H9 (cell line): ENCODE data around the gene NACC2. TPM values are rescaled to one million over a fixed set of nuclear protein-coding genes. Genes with fewer than 3 reads are reported as not detected.
A peak's percentile ranks its signal among the peaks of the same experiment; 100 is the strongest.

Experiments used
- DNase-seq: peaks from one replicate; pipeline ENCODE4 v3.0.0-alpha.2; 2017
- H2AFZ ChIP-seq: one replicate; pipeline ENCODE4 v1.6.1; 2013; ENCODE audit warnings: mild to moderate bottlenecking, low read length, control low read depth, moderate library complexity
- H2AK5ac ChIP-seq: 2 replicates; pipeline ENCODE4 v1.6.1; 2013; ENCODE audit warnings: low read length, control low read depth, mixed read lengths; ENCODE audit not compliant: insufficient read length
- H2BK120ac ChIP-seq: one replicate; pipeline ENCODE4 v1.6.1; 2013; ENCODE audit warnings: low read depth, mild to moderate bottlenecking, low read length, control low read depth, inconsistent platforms; ENCODE audit not compliant: poor library complexity, severe bottlenecking
- H2BK12ac ChIP-seq: 2 replicates; pipeline ENCODE4 v1.6.1; 2013; ENCODE audit warnings: low read length, control low read depth, mixed read lengths, low read depth; ENCODE audit not compliant: insufficient read length
- H2BK15ac ChIP-seq: 2 replicates; pipeline ENCODE4 v1.6.1; 2013; ENCODE audit warnings: low read depth, low read length, control low read depth
- H2BK20ac ChIP-seq: one replicate; pipeline ENCODE4 v1.6.1; 2013; ENCODE audit warnings: low read depth, mild to moderate bottlenecking, low read length, control low read depth, inconsistent platforms; ENCODE audit not compliant: poor library complexity, severe bottlenecking
- H2BK5ac ChIP-seq: 2 replicates; pipeline ENCODE4 v1.6.1; 2013; ENCODE audit warnings: low read length, control low read depth, mixed read lengths; ENCODE audit not compliant: insufficient read length
- H3K14ac ChIP-seq: 2 replicates; pipeline ENCODE4 v1.6.1; 2013; ENCODE audit warnings: low read length, control low read depth; ENCODE audit not compliant: insufficient read depth
- H3K18ac ChIP-seq: 2 replicates; pipeline ENCODE4 v1.6.1; 2013; ENCODE audit warnings: low read depth, mild to moderate bottlenecking, mixed read lengths, low read length, control low read depth; ENCODE audit not compliant: insufficient read length
- H3K23ac ChIP-seq: 2 replicates; pipeline ENCODE4 v1.6.1; 2013; ENCODE audit warnings: low read length, control low read depth, mixed read lengths, low read depth; ENCODE audit not compliant: insufficient read length
- H3K23me2 ChIP-seq: 2 replicates; pipeline ENCODE4 v1.6.1; 2013; ENCODE audit warnings: low read depth, mild to moderate bottlenecking, mixed read lengths, low read length, control low read depth; ENCODE audit not compliant: insufficient read length, poor library complexity, severe bottlenecking
- H3K27ac ChIP-seq: 2 replicates; pipeline ENCODE4 v1.5.1; 2013; ENCODE audit warnings: low read length, control low read depth, mixed read lengths, low read depth; ENCODE audit not compliant: insufficient read length
- H3K27me3 ChIP-seq: 2 replicates; pipeline ENCODE4 v1.6.1; 2013; ENCODE audit warnings: low read length, control low read depth, inconsistent platforms; ENCODE audit not compliant: insufficient read depth
- H3K4ac ChIP-seq: 2 replicates; pipeline ENCODE4 v1.6.1; 2013; ENCODE audit warnings: low read depth, mild to moderate bottlenecking, control low read depth, inconsistent platforms, low read length, moderate library complexity
- H3K4me1 ChIP-seq: 2 replicates; pipeline ENCODE4 v1.6.1; 2013; ENCODE audit warnings: low read length, control low read depth, inconsistent platforms; ENCODE audit not compliant: insufficient read depth
- H3K4me2 ChIP-seq: 2 replicates; pipeline ENCODE4 v1.6.1; 2013; ENCODE audit warnings: low read length, control low read depth, mixed read lengths; ENCODE audit not compliant: insufficient read length, insufficient read depth
- H3K56ac ChIP-seq: 2 replicates; pipeline ENCODE4 v1.6.1; 2013; ENCODE audit warnings: low read depth, mild to moderate bottlenecking, mixed read lengths, low read length, control low read depth; ENCODE audit not compliant: insufficient read length
- H3K79me1 ChIP-seq: 2 replicates; pipeline ENCODE4 v1.6.1; 2013; ENCODE audit warnings: low read depth, mild to moderate bottlenecking, moderate library complexity, low read length, control low read depth, inconsistent platforms; ENCODE audit not compliant: insufficient read depth, poor library complexity, severe bottlenecking
- H3K79me2 ChIP-seq: 2 replicates; pipeline ENCODE4 v1.6.1; 2013; ENCODE audit warnings: low read length, control low read depth, inconsistent platforms; ENCODE audit not compliant: insufficient read depth
- H3K9ac ChIP-seq: 2 replicates; pipeline ENCODE4 v1.6.1; 2013; ENCODE audit warnings: low read length, control low read depth, mixed read lengths; ENCODE audit not compliant: insufficient read length; ENCODE audit errors: extremely low read depth
- H3K9me3 ChIP-seq: one replicate; pipeline ENCODE4 v1.6.1; 2013; ENCODE audit warnings: low read depth, low read length, inconsistent platforms; ENCODE audit not compliant: control insufficient read depth
- H3T11ph ChIP-seq: one replicate; pipeline ENCODE4 v1.6.1; 2013; ENCODE audit warnings: mild to moderate bottlenecking, low read length, control low read depth, inconsistent platforms
- H4K20me1 ChIP-seq: one replicate; pipeline ENCODE4 v1.6.1; 2013; ENCODE audit not compliant: control insufficient read depth, insufficient read length, insufficient read depth
- H4K5ac ChIP-seq: 2 replicates; pipeline ENCODE4 v1.6.1; 2013; ENCODE audit warnings: low read depth, mild to moderate bottlenecking, mixed read lengths, low read length, control low read depth; ENCODE audit not compliant: insufficient read length
- H4K8ac ChIP-seq: replicated peaks from 2 replicates; pipeline ENCODE4 v1.6.1; 2013; ENCODE audit warnings: low read length, control low read depth, mixed read lengths, low read depth; ENCODE audit not compliant: insufficient read length
- H4K91ac ChIP-seq: 2 replicates; pipeline ENCODE4 v1.6.1; 2013; ENCODE audit warnings: low read depth, mild to moderate bottlenecking, moderate library complexity, mixed read lengths, low read length, control low read depth; ENCODE audit not compliant: insufficient read length
- H3K27ac Mint-ChIP-seq, 3 experiments: 2 replicates in 2 of 3; 3 replicates in 1 of 3; pipeline ENCODE4 v1.8.0; 2020 to 2021; ENCODE audit warnings: mixed read lengths in 3 of 3, mild to moderate bottlenecking in 1 of 3, moderate library complexity in 1 of 3
- H3K27me3 Mint-ChIP-seq: 2 replicates; pipeline ENCODE4 v1.8.0; 2021; ENCODE audit warnings: low read depth, mild to moderate bottlenecking, moderate library complexity, mixed read lengths
- H3K36me3 Mint-ChIP-seq, 3 experiments: 2 replicates in 2 of 3; 3 replicates in 1 of 3; pipeline ENCODE4 v1.8.0; 2020 to 2021; ENCODE audit warnings: low read depth in 3 of 3, mixed read lengths in 3 of 3; ENCODE audit not compliant: insufficient read depth in 1 of 3
- H3K4me1 Mint-ChIP-seq, 2 experiments: 2 replicates each; pipeline ENCODE4 v1.8.0; 2020; ENCODE audit warnings: mixed read lengths in 2 of 2
- H3K4me3 Mint-ChIP-seq, 2 experiments: 2 replicates in 1 of 2; 3 replicates in 1 of 2; pipeline ENCODE4 v1.8.0; 2020 to 2021; ENCODE audit warnings: mild to moderate bottlenecking in 2 of 2, mixed read lengths in 2 of 2, moderate library complexity in 1 of 2
- H3K9me3 Mint-ChIP-seq, 2 experiments: 2 replicates in 1 of 2; 3 replicates in 1 of 2; pipeline ENCODE4 v1.8.0; 2020; ENCODE audit warnings: mild to moderate bottlenecking in 2 of 2, mixed read lengths in 2 of 2, moderate library complexity in 1 of 2
- CTCF ChIP-seq: fragments of 200-600 bp; sonication (generic); conservative IDR thresholded peaks from 3 replicates; pipeline ENCODE4 v1.8.0; 2021; ENCODE audit warnings: antibody characterized with exemption, mild to moderate bottlenecking
- WGBS: extraction: QIAGEN DNeasy Blood & Tissue Kit; methylation state at CpG from one replicate; pipeline ENCODE4 v1.1.7; 2013; ENCODE audit warnings: missing lambda C conversion rate, low lambda C conversion rate, mixed read lengths; ENCODE audit not compliant: insufficient read length; ENCODE audit errors: extremely low coverage; 5-methylcytosine and 5-hydroxymethylcytosine counted together
- total RNA-seq: library from RNA; stranded (reverse); gene quantifications from 2 replicates; pipeline ENCODE4 v1.2.1, GENCODE V29; 2021

NACC2 gene
- total RNA-seq, 1 experiment from 2014 or later = 11.5 TPM

- WGBS = no CpG with 5 or more reads among the region's 18 CpGs
- H2AFZ ChIP-seq = no peak overlapping the region
- H2BK120ac ChIP-seq = no peak overlapping the region
- no peak overlapping the region for H4K8ac ChIP-seq
- H2AK5ac ChIP-seq = no peak overlapping the region
- peaks cover 0 to 15% (median 0%) of the 10 kb centered on the region in 3 experiments; a peak in 1 of 7 replicates for H3K36me3 Mint-ChIP-seq
- H3K23me2 ChIP-seq = peaks cover 7% of the 10 kb centered on the region
- no peak overlapping the region for H3K23ac ChIP-seq
- no peaks in the 10 kb centered on the region for H3K27me3 ChIP-seq
- H3K9me3 Mint-ChIP-seq = no peaks in the 10 kb centered on the region
- H3K9ac ChIP-seq = no peak overlapping the region
- no peak overlapping the region for H3K4me3 Mint-ChIP-seq
- H3K4me1 Mint-ChIP-seq = peaks cover 3 to 9% of the 10 kb centered on the region in 2 experiments
- H3K4me2 ChIP-seq = no peak overlapping the region
- H3K56ac ChIP-seq = no peak overlapping the region
- peak overlapping the region in 1 of 3 experiments; percentile 39; a peak in 1 of 7 replicates for H3K27ac Mint-ChIP-seq
- no peaks in the 10 kb centered on the region for H4K20me1 ChIP-seq
- H3K27ac ChIP-seq = no peak overlapping the region
- no peak overlapping the region for H2BK15ac ChIP-seq
- H2BK5ac ChIP-seq = no peak overlapping the region
- H3T11ph ChIP-seq = no peak overlapping the region
- H3K79me1 ChIP-seq = no peaks in the 10 kb centered on the region
- H3K27me3 Mint-ChIP-seq = no peaks in the 10 kb centered on the region
- H3K9me3 ChIP-seq = no peaks in the 10 kb centered on the region
- no peak overlapping the region for H3K18ac ChIP-seq
- H2BK20ac ChIP-seq = no peak overlapping the region
- H2BK12ac ChIP-seq = no peak overlapping the region
- no peaks in the 10 kb centered on the region for H3K4me1 ChIP-seq
- no peak overlapping the region for H4K5ac ChIP-seq
- no peak for DNase-seq
- no peak overlapping the region for H3K14ac ChIP-seq
- H4K91ac ChIP-seq = no peak overlapping the region
- H3K4ac ChIP-seq = no peak overlapping the region
- H3K79me2 ChIP-seq = no peaks in the 10 kb centered on the region
- no peak for TF ChIP-seq CTCF
Measured at GRCh38 chr9:136046554-136046920, 48.6 kb downstream of the NACC2 start.
